ENCODE results near the gene GNAI1. TPM values are rescaled to one million over a fixed set of nuclear protein-coding genes. Genes with fewer than 3 reads are reported as not detected.

Gene GNAI1
- total RNA-seq, 1 donor from 2014 or later = 61.1 TPM

- Mint-ChIP-seq H3K36me3 (no peaks in the 10 kb centered on the region), H3K4me3 (no peak overlapping the region), H3K27ac (no peak overlapping the region), H3K27me3 (ENCODE audit: low read depth) (no peaks in the 10 kb centered on the region), H3K9me3 (no peaks in the 10 kb centered on the region), H3K4me1 (peaks cover 35% of the 10 kb centered on the region)
- no peak for TF ChIP-seq CTCF (IDR thresholded peaks at IDR 0.05; ENCODE audit: unreplicated experiment)
- no peak for DNase-seq (ENCODE audit: low spot score in 2 of 2, unreplicated experiment in 2 of 2)
Measured at GRCh38 chr7:80273327-80273726, 138.7 kb downstream of the GNAI1 start.

- Mint-ChIP-seq H3K4me3 (no peak overlapping the region), H3K4me1 (peaks cover 46% of the 10 kb centered on the region), H3K27me3 (ENCODE audit: low read depth) (no peaks in the 10 kb centered on the region), H3K36me3 (no peaks in the 10 kb centered on the region), H3K9me3 (no peaks in the 10 kb centered on the region), H3K27ac (peak overlapping the region; percentile 14)
- no peak for DNase-seq (ENCODE audit: low spot score in 2 of 2, unreplicated experiment in 2 of 2)
- TF ChIP-seq CTCF (IDR thresholded peaks at IDR 0.05; ENCODE audit: unreplicated experiment) = no peak
Measured at GRCh38 chr7:80275192-80275605, 140.6 kb downstream of the GNAI1 start.

All from mesothelial cell of epicardium (in vitro differentiated cells).